IMR-90 (cell line): ENCODE data around the gene SCAF4. TPM values are rescaled to one million over a fixed set of nuclear protein-coding genes. Genes with fewer than 3 reads are reported as not detected.

ENCODE experiments used
- ATAC-seq: fragments of 200-7000 bp; cut with Tn5 transposase; 2 replicates; pipeline ENCODE4 v1.9.1; 2020; ENCODE audit warnings: low read depth, mild to moderate bottlenecking, moderate library complexity
- BruUV-seq: library from RNA; stranded (reverse); fragments of 400-500 nt; replicated peaks from 2 replicates; lab custom pipeline; 2021; lab: Mats Ljungman, UMichigan
- CTCF ChIA-PET: fragments of 300-600 bp; formaldehyde crosslinking; extraction: SDS; loops from one replicate; lab custom pipeline; 2021; ENCODE audit warnings: antibody characterized with exemption; lab: Yijun Ruan, JAX
- POLR2A ChIA-PET: fragments of 300-600 bp; sonication (Branson Sonifier 250); formaldehyde crosslinking; loops from one replicate; lab custom pipeline; 2022; ENCODE audit warnings: antibody characterized with exemption; ENCODE audit not compliant: unreplicated experiment; lab: Charles Lee
- DNase-seq: peaks from one replicate; pipeline ENCODE4 v3.0.0; 2013
- H2AFZ ChIP-seq: replicated peaks from 2 replicates; pipeline ENCODE3; 2013; ENCODE audit warnings: low read length, mild to moderate bottlenecking; ENCODE audit not compliant: poor library complexity
- H2AK5ac ChIP-seq: 2 replicates; pipeline ENCODE4 v1.6.1; 2013; ENCODE audit warnings: low read depth, low read length, inconsistent platforms
- H2AK9ac ChIP-seq: replicated peaks from 2 replicates; pipeline ENCODE3; 2013; ENCODE audit warnings: mild to moderate bottlenecking, low read depth, low read length, moderate library complexity; ENCODE audit not compliant: poor library complexity
- H2BK120ac ChIP-seq: 2 replicates; pipeline ENCODE4 v1.6.1; 2013; ENCODE audit warnings: low read depth, low read length, inconsistent platforms
- H2BK15ac ChIP-seq: 3 replicates; pipeline ENCODE4 v1.6.1; 2013; ENCODE audit warnings: low read depth, low read length, inconsistent platforms
- H2BK20ac ChIP-seq: 2 replicates; pipeline ENCODE4 v1.6.1; 2013; ENCODE audit warnings: low read depth, mild to moderate bottlenecking, inconsistent platforms, low read length, moderate library complexity
- H2BK5ac ChIP-seq: 2 replicates; pipeline ENCODE4 v1.6.1; 2013; ENCODE audit warnings: mild to moderate bottlenecking, low read depth, low read length, inconsistent platforms; ENCODE audit not compliant: poor library complexity, severe bottlenecking
- H3K14ac ChIP-seq: replicated peaks from 2 replicates; pipeline ENCODE4 v1.6.1; 2013; ENCODE audit warnings: low read depth, low read length, inconsistent platforms
- H3K18ac ChIP-seq: 2 replicates; pipeline ENCODE4 v1.6.1; 2013; ENCODE audit warnings: low read depth, low read length, control low read depth
- H3K23ac ChIP-seq: 2 replicates; pipeline ENCODE4 v1.6.1; 2013; ENCODE audit warnings: low read depth, low read length, inconsistent platforms
- H3K27ac ChIP-seq: 2 replicates; pipeline ENCODE4 v1.5.1; 2013; ENCODE audit warnings: mild to moderate bottlenecking, control low read depth, low read length; ENCODE audit not compliant: insufficient read depth
- H3K27me3 ChIP-seq: 2 replicates; pipeline ENCODE4 v1.6.1; 2013; ENCODE audit warnings: low read length; ENCODE audit not compliant: control insufficient read depth, insufficient read depth
- H3K36me3 ChIP-seq: 2 replicates; pipeline ENCODE4 v1.6.1; 2013; ENCODE audit warnings: low read length, mixed read lengths; ENCODE audit not compliant: control insufficient read depth, insufficient read depth
- H3K4ac ChIP-seq: 2 replicates; pipeline ENCODE4 v1.6.1; 2013; ENCODE audit warnings: low read depth, low read length, inconsistent platforms
- H3K4me1 ChIP-seq: 2 replicates; pipeline ENCODE4 v1.6.1; 2013; ENCODE audit warnings: low read length, mixed read lengths; ENCODE audit not compliant: control insufficient read depth, insufficient read depth
- H3K4me2 ChIP-seq: 2 replicates; pipeline ENCODE4 v1.6.1; 2013; ENCODE audit warnings: low read depth, mild to moderate bottlenecking, control low read depth, low read length, moderate library complexity
- H3K4me3 ChIP-seq: 2 replicates; pipeline ENCODE4 v1.5.1; 2013; ENCODE audit warnings: low read depth, mild to moderate bottlenecking, control low read depth, low read length, moderate library complexity; ENCODE audit not compliant: insufficient read depth
- H3K56ac ChIP-seq: 2 replicates; pipeline ENCODE4 v1.6.1; 2013; ENCODE audit warnings: low read length, inconsistent platforms; ENCODE audit not compliant: insufficient read depth; ENCODE audit errors: extremely low read depth
- H3K79me1 ChIP-seq, 2 experiments: 2 replicates each; pipeline ENCODE4 v1.6.1; 2013; ENCODE audit warnings: low read length in 2 of 2, inconsistent platforms in 1 of 2, low read depth in 1 of 2
- H3K9ac ChIP-seq: 2 replicates; pipeline ENCODE4 v1.6.1; 2013; ENCODE audit warnings: low read depth, low read length, control low read depth
- H3K9me1 ChIP-seq: 2 replicates; pipeline ENCODE4 v1.6.1; 2013; ENCODE audit warnings: low read length, inconsistent platforms; ENCODE audit not compliant: insufficient read depth
- H3K9me3 ChIP-seq: 2 replicates; pipeline ENCODE4 v1.6.1; 2013; ENCODE audit warnings: low read length; ENCODE audit not compliant: control insufficient read depth, insufficient read depth
- H4K20me1 ChIP-seq: 2 replicates; pipeline ENCODE4 v1.6.1; 2013; ENCODE audit warnings: low read length, inconsistent platforms; ENCODE audit not compliant: insufficient read depth
- H4K5ac ChIP-seq: 2 replicates; pipeline ENCODE4 v1.6.1; 2013; ENCODE audit warnings: mild to moderate bottlenecking, low read depth, low read length, control low read depth
- H4K8ac ChIP-seq, 2 experiments: 2 replicates each; pipeline ENCODE4 v1.6.1; 2013; ENCODE audit warnings: low read depth in 2 of 2, low read length in 2 of 2, control low read depth in 1 of 2, inconsistent platforms in 1 of 2
- H4K91ac ChIP-seq: 2 replicates; pipeline ENCODE4 v1.6.1; 2013; ENCODE audit warnings: low read depth, low read length, inconsistent platforms; ENCODE audit not compliant: insufficient read depth
- CHD1 ChIP-seq: IDR thresholded peaks from 2 replicates; pipeline ENCODE4 v1.6.1; 2012; ENCODE audit warnings: low read depth, low read length, improper control_type of control experiment
- NFE2L2 ChIP-seq: fragments of 150-350 bp; IDR thresholded peaks from 2 replicates; pipeline ENCODE4 v1.6.1; 2016; ENCODE audit warnings: low read depth, mild to moderate bottlenecking, low read length
- RCOR1 ChIP-seq: IDR thresholded peaks from 2 replicates; pipeline ENCODE4 v1.6.1; 2012; ENCODE audit warnings: mild to moderate bottlenecking, low read length, improper control_type of control experiment; ENCODE audit not compliant: insufficient replicate concordance
- SMC3 ChIP-seq: fragments of 150-350 bp; IDR thresholded peaks from 2 replicates; pipeline ENCODE4 v1.6.1; 2016; ENCODE audit warnings: low read depth, mild to moderate bottlenecking, antibody characterized with exemption, low read length, moderate library complexity
- WGBS, 2 experiments: methylation state at CpG; one replicate each; pipeline versions ENCODE4 v1.1.5 to v1.1.7; 2013; ENCODE audit warnings: missing lambda C conversion rate in 2 of 2; ENCODE audit not compliant: insufficient read length in 1 of 2; ENCODE audit errors: extremely low coverage in 2 of 2; 5-methylcytosine and 5-hydroxymethylcytosine counted together
- dilution Hi-C: fragments of 300-500 bp; cut with HindIII; formaldehyde crosslinking; loops from one replicate; pipeline ENCODE4 v1.14.3; 2018; ENCODE audit warnings: low sequenced_read_pairs; ENCODE audit not compliant: unreplicated experiment
- in situ Hi-C: fragments of 300-500 bp; cut with MboI; formaldehyde crosslinking; loops from 3 replicates; pipeline ENCODE4 v1.14.3; 2019; ENCODE audit warnings: low sequenced_read_pairs, inconsistent platforms, mixed read lengths
- intact Hi-C: fragments of 100-400 bp; cut with micrococcal nuclease; formaldehyde crosslinking; loops from 2 replicates; pipeline ENCODE4 v1.10.0; 2022
- polyA plus RNA-seq, 3 experiments: library from polyadenylated mRNA; depleted of rRNA; stranded (reverse); fragments of >200 nt; gene quantifications; 2 replicates each; pipeline ENCODE4 v1.2.3, GENCODE V29; 2012; ENCODE audit warnings: low replicate concordance in 1 of 3
- total RNA-seq: library from RNA; depleted of rRNA; stranded (reverse); fragments of >200 nt; gene quantifications from 2 replicates; pipeline ENCODE4 v1.2.3, GENCODE V29; 2012

The SCAF4 gene
- total and polyA plus RNA-seq, 2 of the 4 experiments (the other 2 are of a cell fraction): 2.7 to 12.1 TPM

- H2BK5ac ChIP-seq: no peak overlapping the region
- H2BK120ac ChIP-seq: no peak overlapping the region
- H3K56ac ChIP-seq: no peak overlapping the region
- H4K8ac ChIP-seq: no peak overlapping the region
- no peak overlapping the region for H2AK9ac ChIP-seq
- H3K4me3 ChIP-seq: no peak overlapping the region
- no peaks in the 10 kb centered on the region for H3K4me1 ChIP-seq
- TF ChIP-seq SMC3 (no peak), CHD1 (no peak), RCOR1 (no peak), NFE2L2 (no peak)
- H3K27ac ChIP-seq: no peak overlapping the region
- no peak overlapping the region for H2AFZ ChIP-seq
- no peak for DNase-seq
- intact Hi-C loops: loop anchor here (2.0 kb wide), 1 partner anchor 13 kb away; no protein-coding TSS in a partner anchor
- no peaks in the 10 kb centered on the region for H4K20me1 ChIP-seq
- H4K91ac ChIP-seq: no peak overlapping the region
- H4K5ac ChIP-seq: no peak overlapping the region
- no peak overlapping the region for H3K23ac ChIP-seq
- dilution Hi-C loops: no loop called here
- CTCF ChIA-PET: no interaction called here
- no peak overlapping the region for H2BK20ac ChIP-seq
- H3K9me1 ChIP-seq: no peaks in the 10 kb centered on the region; the same call in 1 of the 2 replicates
- in situ Hi-C loops: no loop called here
- no peak overlapping the region for H2BK15ac ChIP-seq
- H3K18ac ChIP-seq: no peak overlapping the region
- H3K79me1 ChIP-seq: peaks cover 13 to 31% of the 10 kb centered on the region in 2 experiments
- H2AK5ac ChIP-seq: no peak overlapping the region
- no peaks in the 10 kb centered on the region for H3K27me3 ChIP-seq
- POLR2A ChIA-PET: no interaction called here
- H3K4ac ChIP-seq: no peak overlapping the region
- WGBS, 2 experiments: no CpG with 5 or more reads among the region's 3 CpGs
- H3K14ac ChIP-seq: no peak overlapping the region
- H3K4me2 ChIP-seq: no peak overlapping the region
- no peak overlapping the region for H3K9ac ChIP-seq
- no peaks in the 10 kb centered on the region for H3K9me3 ChIP-seq
- no peak for ATAC-seq
- H3K36me3 ChIP-seq: peaks cover 28% of the 10 kb centered on the region
- BruUV-seq: no TSS peak
These were observed 31.9 kb downstream of the SCAF4 start for GRCh38 chr21:31700040-31700439.
